GM12891 (cell line): ENCODE results near the gene NRXN3.

Experiments used
- DNase-seq: peaks from one replicate; pipeline ENCODE4 v3.0.0; 2011; ENCODE audit warnings: low spot score; ENCODE audit not compliant: insufficient read length
- FAIRE-seq: peaks from 2 replicates; lab custom pipeline; 2011; peaks lifted over from hg19 to GRCh38; lab: Jason Lieb, UNC
- PAX5 ChIP-seq: IDR thresholded peaks from 2 replicates; pipeline ENCODE4 v1.6.1; 2011; ENCODE audit warnings: low read length, moderate library complexity, mild to moderate bottlenecking; ENCODE audit not compliant: insufficient read depth, severe bottlenecking
- POLR2A ChIP-seq: IDR thresholded peaks from 2 replicates; pipeline ENCODE4 v1.6.1; 2011; ENCODE audit warnings: low read depth, low read length, control low read depth
- POLR2AphosphoS5 ChIP-seq: IDR thresholded peaks from 2 replicates; pipeline ENCODE4 v1.6.1; 2011; ENCODE audit warnings: low read depth, low read length, control low read depth
- POU2F2 ChIP-seq: IDR thresholded peaks from 2 replicates; pipeline ENCODE4 v1.6.1; 2011; ENCODE audit warnings: low read depth, mild to moderate bottlenecking, control low read depth, low read length, moderate library complexity
- SPI1 ChIP-seq: IDR thresholded peaks from 2 replicates; pipeline ENCODE4 v1.6.1; 2011; ENCODE audit warnings: low read depth, low read length, control low read depth
- TAF1 ChIP-seq: IDR thresholded peaks from 2 replicates; pipeline ENCODE4 v1.6.1; 2011; ENCODE audit warnings: low read depth, low read length, control low read depth

Gene NRXN3

DNA sequence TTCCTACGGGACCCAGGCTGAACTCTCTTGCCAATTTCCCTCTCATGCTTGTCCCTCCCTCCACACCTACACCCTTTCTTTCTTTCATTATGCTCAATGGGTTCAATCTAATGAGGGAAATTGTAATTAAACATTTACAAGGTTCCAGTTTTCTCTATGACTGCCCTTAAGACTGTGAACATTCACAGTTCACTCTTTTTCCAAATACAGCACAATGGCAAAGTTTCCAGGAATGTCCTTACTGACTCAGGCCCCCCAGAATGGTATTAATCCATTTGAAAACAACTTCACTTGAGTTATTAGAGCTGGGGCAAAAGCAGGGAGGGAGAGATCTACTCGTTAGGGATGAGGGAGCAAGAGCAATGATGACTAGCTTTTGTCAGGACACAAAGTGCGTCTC, 892.1 kb downstream of the NRXN3 start:
- DNase-seq, result no peak
- no peak for FAIRE-seq
- TF ChIP-seq TAF1 (no peak), PAX5 (no peak), POLR2A (no peak), SPI1 (no peak)

DNA sequence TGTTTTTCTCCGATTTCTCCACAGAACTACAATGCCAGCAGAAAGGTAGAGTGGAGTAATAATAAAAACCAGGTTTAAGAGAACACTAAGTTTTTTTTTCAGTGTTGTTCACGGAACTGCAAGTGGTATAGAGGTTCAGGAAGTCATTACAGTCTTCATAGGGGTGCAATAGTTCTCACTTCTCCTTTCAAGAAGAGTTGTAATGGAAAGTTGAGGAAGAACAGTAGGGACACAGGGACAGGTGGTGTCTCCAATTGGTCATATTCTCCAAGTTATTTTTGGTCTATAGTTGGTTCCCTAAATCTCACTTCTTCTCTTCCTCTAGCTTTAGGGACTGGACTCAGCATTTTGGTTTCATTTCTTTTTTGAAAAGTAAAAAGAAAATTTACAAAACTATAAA, 894.0 kb downstream of the NRXN3 start:
- TF ChIP-seq SPI1 (peak; percentile 71), PAX5 (no peak)
- DNase-seq (no peak), FAIRE-seq (no peak)

DNA sequence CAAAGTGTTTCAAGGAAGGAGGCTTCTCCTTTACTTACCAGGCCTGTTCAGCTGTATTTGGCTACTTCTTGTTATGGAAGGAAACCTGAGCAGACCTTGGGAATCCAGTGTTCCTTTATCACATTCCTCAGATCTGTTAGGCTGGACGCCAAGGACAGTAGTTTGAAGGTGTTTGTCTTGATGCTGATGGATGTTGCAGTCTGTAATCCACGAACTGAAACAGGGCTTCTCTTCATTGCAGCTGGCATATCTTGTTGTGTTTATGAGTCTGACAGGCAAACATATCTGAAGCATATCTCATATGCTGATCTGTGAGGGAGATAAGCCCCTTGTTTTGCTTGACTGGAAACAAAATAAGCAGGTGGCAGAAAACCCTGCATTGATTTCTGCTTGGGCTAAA, 904.3 kb downstream of the NRXN3 start:
- FAIRE-seq (no peak), DNase-seq (no peak)
- TF ChIP-seq PAX5 (no peak), POLR2A (no peak), POU2F2 (no peak), TAF1 (no peak), SPI1 (no peak), POLR2AphosphoS5 (no peak)

- no peak for FAIRE-seq
- no peak for TF ChIP-seq TAF1
- DNase-seq, result no peak
Measured at GRCh38 chr14:79076428-79076827, 906.3 kb downstream of the NRXN3 start.

DNA sequence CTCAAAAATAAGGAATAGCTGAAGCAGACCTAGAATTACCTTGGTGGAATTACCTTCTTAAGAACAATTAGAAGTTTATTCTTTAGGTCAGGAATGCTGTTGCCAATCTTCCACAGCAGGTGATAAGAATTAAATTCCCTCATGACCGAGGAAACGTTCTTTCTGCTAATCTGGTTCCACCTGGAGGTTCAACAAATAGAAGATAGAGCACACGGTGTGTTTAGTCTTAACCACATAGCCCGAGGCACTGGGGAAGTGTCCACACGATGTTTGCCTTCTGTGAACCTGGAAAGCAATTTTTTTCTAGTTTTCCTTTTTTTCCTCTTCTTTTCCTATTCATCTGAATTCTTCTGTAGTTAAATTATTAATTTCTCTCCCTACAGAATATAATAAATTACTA, 906.9 kb downstream of the NRXN3 start:
- FAIRE-seq (no peak), DNase-seq (no peak)
- TF ChIP-seq TAF1 (no peak), SPI1 (no peak), POU2F2 (no peak), POLR2AphosphoS5 (no peak), POLR2A (no peak), PAX5 (no peak)

GRCh38 chr14:79080040-79080439, 909.9 kb downstream of the NRXN3 start:
- FAIRE-seq, result no peak
- DNase-seq, result no peak
- TF ChIP-seq TAF1 (no peak), POLR2AphosphoS5 (no peak), PAX5 (no peak), POLR2A (no peak), POU2F2 (no peak), SPI1 (no peak)

DNA sequence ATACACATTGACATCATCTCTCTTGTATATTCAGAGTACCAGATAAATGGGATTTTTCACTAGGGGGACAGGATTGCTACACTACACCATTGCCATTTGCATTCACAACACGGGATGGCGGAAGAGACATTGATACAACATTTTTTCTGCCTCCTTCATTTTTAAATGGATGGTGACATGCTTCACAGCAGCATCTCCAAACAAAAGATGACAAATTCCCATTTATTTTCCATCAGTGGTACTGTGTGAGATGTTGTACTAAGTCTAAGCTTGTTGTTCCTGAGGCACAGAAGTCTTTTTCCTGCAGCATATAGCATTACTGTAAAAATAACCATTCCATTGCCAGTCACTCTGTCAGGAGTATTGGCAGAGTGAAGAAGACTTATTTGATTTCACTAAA, 912.7 kb downstream of the NRXN3 start:
- FAIRE-seq (no peak), DNase-seq (no peak)
- no peak for TF ChIP-seq POU2F2
- no peak for TF ChIP-seq POLR2A

DNA sequence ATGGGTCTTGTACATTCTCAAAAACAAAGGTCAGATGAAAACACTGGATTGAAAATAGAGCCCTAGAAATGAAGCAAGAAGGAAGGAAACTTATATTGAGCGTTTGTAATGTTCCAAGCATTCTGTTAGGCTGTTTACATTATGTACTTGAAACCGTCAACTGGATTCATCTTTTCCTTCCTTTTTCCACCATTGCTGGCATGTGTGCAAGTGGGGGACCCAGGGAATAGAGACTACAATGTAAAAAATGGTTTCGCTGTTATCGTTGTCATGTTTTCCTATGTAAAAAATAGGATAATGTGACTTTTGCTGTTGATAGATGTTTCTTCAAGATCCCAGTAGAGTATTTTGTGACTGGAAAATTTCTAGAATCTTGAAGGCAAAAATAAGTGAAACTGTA, 913.2 kb downstream of the NRXN3 start:
- FAIRE-seq (no peak), DNase-seq (no peak)
- TF ChIP-seq POU2F2 (no peak), POLR2AphosphoS5 (no peak), POLR2A (no peak)

- no peak for TF ChIP-seq TAF1
- no peak for TF ChIP-seq SPI1
- TF ChIP-seq POU2F2, result no peak
- no peak for TF ChIP-seq POLR2A
- no peak for TF ChIP-seq PAX5
- TF ChIP-seq POLR2AphosphoS5, result no peak
- DNase-seq, result no peak
- no peak for FAIRE-seq
Measured at GRCh38 chr14:79084861-79085260, 914.7 kb downstream of the NRXN3 start.

GRCh38 chr14:79089576-79089975, 919.4 kb downstream of the NRXN3 start:
- DNase-seq, result no peak
- FAIRE-seq, result no peak
- no peak for TF ChIP-seq TAF1
- TF ChIP-seq SPI1, result no peak
- TF ChIP-seq PAX5, result no peak
- no peak for TF ChIP-seq POU2F2
- TF ChIP-seq POLR2AphosphoS5, result no peak
- no peak for TF ChIP-seq POLR2A

DNA sequence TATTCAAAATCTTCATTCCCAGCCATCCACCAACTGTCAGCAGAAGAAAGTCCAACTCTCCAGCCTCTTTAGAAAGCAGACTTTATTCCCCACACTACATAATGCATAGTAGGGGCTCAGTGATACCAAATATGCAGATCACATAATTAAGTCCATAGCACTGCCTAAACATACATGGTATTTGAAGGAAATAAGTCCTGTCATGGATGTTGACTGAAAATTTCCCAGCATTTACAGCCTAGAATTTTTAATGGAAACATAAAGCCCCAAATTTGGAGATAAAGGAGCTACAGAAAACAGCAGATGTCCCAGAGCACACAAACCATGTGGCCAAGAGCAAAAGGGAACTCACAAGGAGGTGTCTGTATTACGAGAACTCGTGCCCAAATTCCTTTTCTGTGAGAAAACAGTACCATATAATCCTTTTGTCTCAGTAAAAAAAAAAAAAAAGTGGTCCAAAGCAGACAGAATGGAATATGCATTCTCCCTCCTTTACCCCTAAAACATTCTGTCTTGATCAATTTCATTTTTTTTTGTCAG, 920.5 kb downstream of the NRXN3 start:
- FAIRE-seq, result no peak
- no peak for TF ChIP-seq POLR2A
- no peak for TF ChIP-seq SPI1
- TF ChIP-seq POLR2AphosphoS5, result no peak
- TF ChIP-seq PAX5, result no peak
- TF ChIP-seq TAF1, result no peak
- no peak for TF ChIP-seq POU2F2
- no peak for DNase-seq
